Calu3 (cell line): ENCODE results near the gene EXOC2. TPM values are rescaled to one million over a fixed set of nuclear protein-coding genes. Genes with fewer than 3 reads are reported as not detected.

Experiments
- BruUV-seq: library from RNA; stranded (reverse); fragments of 400-500 nt; replicated peaks from 2 replicates; lab custom pipeline; 2021; lab: Mats Ljungman, UMichigan
- CTCF ChIA-PET: fragments of 300-600 bp; sonication (Branson Sonifier 250); formaldehyde crosslinking; loops from one replicate; lab custom pipeline; 2022; ENCODE audit warnings: antibody characterized with exemption; lab: Charles Lee
- DNase-seq: peaks from one replicate; pipeline ENCODE4 v3.0.0; 2022
- H3K27ac Mint-ChIP-seq: one replicate; pipeline ENCODE4 v1.8.0; 2022; ENCODE audit warnings: mixed read lengths; ENCODE audit not compliant: unreplicated experiment
- H3K27me3 Mint-ChIP-seq: one replicate; pipeline ENCODE4 v1.8.0; 2022; ENCODE audit warnings: mixed read lengths; ENCODE audit not compliant: unreplicated experiment
- H3K36me3 Mint-ChIP-seq: one replicate; pipeline ENCODE4 v1.8.0; 2022; ENCODE audit warnings: mild to moderate bottlenecking, moderate library complexity, mixed read lengths; ENCODE audit not compliant: insufficient read depth, unreplicated experiment
- H3K4me1 Mint-ChIP-seq: one replicate; pipeline ENCODE4 v1.8.0; 2022; ENCODE audit warnings: mild to moderate bottlenecking, low read depth, mixed read lengths; ENCODE audit not compliant: unreplicated experiment
- H3K4me3 Mint-ChIP-seq: one replicate; pipeline ENCODE4 v1.8.0; 2022; ENCODE audit warnings: mild to moderate bottlenecking, low read depth, moderate library complexity, mixed read lengths; ENCODE audit not compliant: unreplicated experiment
- H3K9me3 Mint-ChIP-seq: one replicate; pipeline ENCODE4 v1.8.0; 2022; ENCODE audit warnings: low read depth, mixed read lengths; ENCODE audit not compliant: unreplicated experiment
- CTCF ChIP-seq: fragments of 200-600 bp; IDR thresholded peaks from one replicate; pipeline ENCODE4 v1.8.0; 2022; ENCODE audit warnings: antibody characterized with exemption; ENCODE audit not compliant: unreplicated experiment
- intact Hi-C: fragments of 100-400 bp; cut with micrococcal nuclease; formaldehyde crosslinking; loops from one replicate; pipeline ENCODE4 v1.10.0; 2022; ENCODE audit not compliant: unreplicated experiment
- total RNA-seq: library from RNA; stranded (reverse); gene quantifications from 2 replicates; pipeline ENCODE4 v1.2.3, GENCODE V29; 2022

EXOC2 gene
- total RNA-seq, 1 experiment from 2014 or later, result 13.2 TPM

DNA sequence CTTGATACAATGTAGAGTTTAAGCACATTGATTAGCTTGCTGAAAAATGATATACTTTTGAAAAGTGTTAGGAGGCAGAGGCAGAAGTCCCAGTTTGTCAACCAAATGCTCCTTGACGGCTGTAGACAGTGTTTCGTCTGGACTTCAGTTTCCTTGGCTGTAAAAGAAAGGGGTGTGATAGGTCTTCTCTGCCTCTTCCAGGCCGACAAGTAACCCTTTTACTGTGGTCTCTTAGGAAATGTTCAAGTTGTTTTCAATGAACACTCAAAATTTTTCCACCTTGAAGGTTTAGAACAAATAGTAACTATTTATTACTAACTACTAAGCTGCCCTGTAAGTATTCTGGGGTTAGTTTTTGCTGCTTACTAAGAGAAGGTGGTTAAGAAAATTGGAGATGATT, 179.0 kb downstream of the EXOC2 start:
- no peak for TF ChIP-seq CTCF
- Mint-ChIP-seq H3K27me3 (no peaks in the 10 kb centered on the region), H3K4me1 (no peaks in the 10 kb centered on the region), H3K9me3 (peaks cover 3% of the 10 kb centered on the region), H3K4me3 (no peak overlapping the region), H3K36me3 (no peaks in the 10 kb centered on the region), H3K27ac (no peak overlapping the region)
- BruUV-seq, result no TSS peak
- CTCF ChIA-PET, result no interaction called here
- intact Hi-C loops, result no loop called here
- DNase-seq, result no peak

GRCh38 chr6:513058-513457, 179.9 kb downstream of the EXOC2 start:
- Mint-ChIP-seq H3K36me3 (no peaks in the 10 kb centered on the region), H3K27ac (no peak overlapping the region), H3K4me3 (no peak overlapping the region), H3K27me3 (no peaks in the 10 kb centered on the region), H3K9me3 (peaks cover 3% of the 10 kb centered on the region), H3K4me1 (no peaks in the 10 kb centered on the region)
- no peak for TF ChIP-seq CTCF
- DNase-seq, result no peak
- CTCF ChIA-PET, result no interaction called here
- intact Hi-C loops, result no loop called here
- no TSS peak for BruUV-seq

DNA sequence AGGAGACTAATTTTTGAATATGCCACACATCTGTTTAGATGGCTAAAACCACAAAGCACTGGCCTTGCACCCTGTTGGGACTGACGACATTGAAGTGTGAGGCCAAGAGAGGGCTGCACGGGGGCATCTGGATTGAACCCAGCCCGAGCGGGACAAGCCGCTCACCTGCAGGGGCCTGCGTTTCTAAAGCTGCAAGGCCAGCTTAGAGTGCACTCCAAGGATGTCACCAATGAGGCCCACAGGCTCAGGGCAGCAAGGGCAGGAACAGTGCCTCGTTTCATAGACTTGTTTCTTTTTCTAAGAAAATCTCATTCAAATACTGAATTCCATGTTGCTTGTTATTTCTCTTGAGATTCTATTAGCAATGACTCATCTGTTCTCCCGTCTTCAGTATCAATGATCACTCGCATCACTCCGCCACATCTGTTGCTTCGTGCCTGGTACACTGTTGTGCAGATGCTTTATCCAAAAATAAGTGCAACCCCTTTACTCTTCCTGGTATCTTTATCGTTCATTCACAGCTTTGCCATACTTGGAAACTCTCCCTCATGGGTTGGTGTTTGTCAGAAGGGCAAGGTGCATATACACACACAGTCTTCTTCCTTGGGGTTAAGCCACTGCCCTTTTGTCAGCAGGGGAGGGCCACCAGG, 181.3 kb downstream of the EXOC2 start:
- BruUV-seq, result no TSS peak
- DNase-seq, result no peak
- CTCF ChIA-PET, result interaction anchor here (0.5 kb wide), 1 partner anchor 953 kb away, joined by 3 read pairs; no protein-coding TSS in a partner anchor
- Mint-ChIP-seq H3K4me1 (no peaks in the 10 kb centered on the region), H3K36me3 (no peaks in the 10 kb centered on the region), H3K27me3 (no peaks in the 10 kb centered on the region), H3K27ac (no peak overlapping the region), H3K9me3 (no peaks in the 10 kb centered on the region), H3K4me3 (no peak overlapping the region)
- no peak for TF ChIP-seq CTCF
- intact Hi-C loops, result no loop called here

DNA sequence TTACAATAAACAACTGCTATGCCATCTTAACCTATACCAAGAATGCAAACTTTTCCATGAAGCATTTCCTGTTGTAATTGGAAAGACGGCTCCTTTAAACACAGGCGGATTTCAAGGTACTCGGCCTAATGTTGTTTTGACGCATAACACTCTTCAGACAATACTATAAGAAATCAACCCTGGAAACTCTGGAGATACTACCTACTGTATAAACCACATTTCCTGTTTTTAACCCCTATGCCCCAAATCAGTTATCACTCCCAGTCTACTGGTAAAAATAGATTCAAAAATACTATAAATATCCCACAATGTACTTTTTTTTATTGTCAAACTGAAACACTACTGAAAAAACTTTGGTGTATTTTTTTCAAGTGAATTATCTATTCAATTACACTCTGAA, 183.3 kb downstream of the EXOC2 start:
- intact Hi-C loops, result no loop called here
- CTCF ChIA-PET, result no interaction called here
- no peaks in the 10 kb centered on the region for H3K9me3 Mint-ChIP-seq

More for the DNA sequence above, 183.3 kb downstream of the EXOC2 start:
- TF ChIP-seq CTCF, result no peak
- H3K27me3 Mint-ChIP-seq, result no peaks in the 10 kb centered on the region
- H3K27ac Mint-ChIP-seq, result no peak overlapping the region
- no peaks in the 10 kb centered on the region for H3K4me1 Mint-ChIP-seq
- H3K4me3 Mint-ChIP-seq, result no peak overlapping the region
- no TSS peak for BruUV-seq
- H3K36me3 Mint-ChIP-seq, result no peaks in the 10 kb centered on the region
- DNase-seq, result no peak
